AG04450 (cell line): ENCODE data around the gene C14orf119. TPM values are rescaled to one million over a fixed set of nuclear protein-coding genes. Genes with fewer than 3 reads are reported as not detected.

ENCODE experiments used
- CTCF ChIA-PET: fragments of 300-600, 350-600 bp; formaldehyde crosslinking; extraction: SDS; loops from one replicate; lab custom pipeline; 2022; ENCODE audit warnings: antibody characterized with exemption, inconsistent platforms; lab: Charles Lee
- POLR2A ChIA-PET: fragments of 350-600 bp; formaldehyde crosslinking; extraction: SDS; loops from one replicate; lab custom pipeline; 2021; ENCODE audit warnings: antibody characterized with exemption, inconsistent platforms; lab: Yijun Ruan, JAX
- DNase-seq: peaks from one replicate; pipeline ENCODE4 v3.0.0-alpha.2; 2011; ENCODE audit warnings: low read depth, low spot score
- H3K27ac ChIP-seq: one replicate; pipeline ENCODE4 v1.5.1; 2012; ENCODE audit warnings: low read depth, low read length, control low read depth
- H3K27me3 ChIP-seq: one replicate; pipeline ENCODE4 v1.6.0; 2012; ENCODE audit warnings: low read length; ENCODE audit not compliant: control insufficient read depth, insufficient read depth
- H3K4me3 ChIP-seq: 2 replicates; pipeline ENCODE4 v1.5.1; 2011; ENCODE audit warnings: mild to moderate bottlenecking, low read depth, low read length, control low read depth
- H3K9me3 ChIP-seq: 2 replicates; pipeline ENCODE4 v1.5.1; 2012; ENCODE audit warnings: low read length; ENCODE audit not compliant: control insufficient read depth, insufficient read depth
- CTCF ChIP-seq: IDR thresholded peaks from 2 replicates; pipeline ENCODE4 v1.5.1; 2011; ENCODE audit warnings: low read depth, low read length, control low read depth, inconsistent platforms
- polyA plus RNA-seq: library from polyadenylated mRNA; depleted of rRNA; stranded (reverse); fragments of >200 nt; gene quantifications from 2 replicates; pipeline ENCODE4 v1.2.3, GENCODE V29; 2011

C14orf119 gene
- polyA plus RNA-seq, 1 experiment = 128 TPM

DNA sequence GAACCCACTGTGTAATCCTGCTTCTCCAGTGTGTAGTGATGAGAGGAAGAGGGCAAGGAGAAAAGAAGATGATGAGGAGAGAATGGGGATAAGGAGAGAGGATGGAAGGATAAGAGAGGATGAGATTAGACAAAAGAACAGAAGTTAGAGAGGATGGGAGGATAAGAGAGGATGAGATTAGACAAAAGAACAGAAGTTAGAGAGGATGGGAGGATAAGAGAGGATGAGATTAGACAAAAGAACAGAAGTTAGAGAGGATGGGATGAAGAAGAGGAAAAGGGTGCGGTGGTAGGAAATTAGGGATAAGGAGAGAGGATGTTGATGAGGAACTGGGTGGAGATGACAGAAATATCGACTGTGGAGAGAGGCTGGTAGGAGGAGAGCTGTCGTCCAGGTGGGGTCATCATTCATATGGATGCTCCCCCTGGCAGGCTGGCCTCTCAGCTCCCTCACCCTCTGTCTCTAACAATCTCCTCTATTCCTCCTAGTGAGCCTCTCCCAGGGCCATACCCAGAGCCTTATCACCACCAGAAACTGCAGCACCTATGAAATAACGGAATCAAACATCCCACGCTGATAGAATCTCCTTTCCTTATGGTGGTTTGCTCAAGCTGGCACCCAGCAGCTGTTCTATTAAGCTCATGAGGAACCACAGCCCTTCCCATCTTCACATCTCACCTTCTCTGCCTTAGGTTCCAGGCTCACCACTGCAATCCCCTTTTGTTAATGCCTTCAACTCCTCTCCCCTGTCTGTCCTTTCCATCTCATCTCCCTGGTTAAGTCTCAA lies 15.5 kb downstream of the C14orf119 start:
- no peak overlapping the region for H3K4me3 ChIP-seq
- H3K27ac ChIP-seq = no peak overlapping the region
- POLR2A ChIA-PET = no interaction called here
- CTCF ChIA-PET = interaction anchor here (0.9 to 6.6 kb wide), 13 partner anchors 10 to 554 kb away, joined by 3 to 152 read pairs (median 17); partner anchors contain the start of genes ACIN1, C14orf119 and CDH24
- peaks cover 4% of the 10 kb centered on the region; the same call in 1 of the 2 replicates for H3K9me3 ChIP-seq
- no peak for TF ChIP-seq CTCF
- no peaks in the 10 kb centered on the region for H3K27me3 ChIP-seq
- DNase-seq = no peak

- Histone ChIP-seq H3K4me3 (no peak overlapping the region), H3K27me3 (no peaks in the 10 kb centered on the region), H3K27ac (no peak overlapping the region), H3K9me3 (peaks cover 8% of the 10 kb centered on the region; the same call in 1 of the 2 replicates)
- DNase-seq = no peak
- ChIA-PET CTCF (interaction anchor here (1.0 to 6.6 kb wide), 9 partner anchors 8 to 240 kb away, joined by 3 to 152 read pairs (median 15); partner anchors contain the start of gene CDH24), POLR2A (interaction anchor here (0.7 to 1.9 kb wide), 3 partner anchors 17 to 268 kb away, joined by 3 to 7 read pairs (median 3); partner anchors contain the start of genes ACIN1 and C14orf119)
- no peak for TF ChIP-seq CTCF
These were observed 17.3 kb downstream of the C14orf119 start for GRCh38 chr14:23112359-23113178.

DNA sequence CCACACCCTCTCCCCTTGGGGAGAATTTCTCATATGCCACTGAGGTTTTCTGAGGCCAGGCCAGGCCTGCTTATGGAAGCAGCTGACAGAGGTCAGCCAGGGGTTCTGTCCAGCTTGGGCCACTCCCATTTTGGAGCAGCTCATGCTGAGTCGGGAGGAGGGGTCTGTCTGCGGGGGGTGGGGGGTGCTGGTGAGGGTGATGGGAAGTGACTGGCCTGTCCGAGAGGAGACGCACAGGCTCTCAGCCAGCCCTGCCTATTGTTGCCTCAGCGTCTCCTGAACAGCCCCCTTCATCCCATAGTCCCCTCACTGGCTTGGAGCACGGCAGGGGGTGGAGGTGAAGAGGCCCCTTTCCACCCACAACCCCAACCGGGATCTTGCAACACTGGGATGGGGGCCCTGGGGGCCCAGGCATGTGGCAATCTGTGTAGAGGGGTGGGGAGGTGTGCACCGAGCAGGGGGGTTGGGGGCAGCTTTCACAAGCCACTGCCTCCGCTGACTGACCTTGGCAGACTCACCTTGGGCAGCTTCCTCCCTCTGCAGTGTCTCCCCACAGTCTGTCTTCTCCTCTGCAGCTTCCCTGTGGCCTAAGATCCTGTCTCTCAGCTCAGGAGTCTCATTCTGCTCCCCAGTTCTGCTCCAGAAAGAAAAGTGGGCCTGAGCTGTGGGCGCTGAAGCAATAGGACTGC lies 18.3 kb downstream of the C14orf119 start:
- H3K27me3 ChIP-seq = no peaks in the 10 kb centered on the region
- ChIA-PET CTCF (interaction anchor here (0.8 to 6.6 kb wide), 8 partner anchors 36 to 128 kb away, joined by 3 to 152 read pairs (median 10); partner anchors contain the start of gene CDH24), POLR2A (interaction anchor here (0.7 to 1.9 kb wide), 4 partner anchors 18 to 267 kb away, joined by 3 to 7 read pairs (median 3); partner anchors contain the start of genes ACIN1 and C14orf119)
- H3K4me3 ChIP-seq = no peak overlapping the region
- peaks cover 3% of the 10 kb centered on the region; the same call in 1 of the 2 replicates for H3K9me3 ChIP-seq
- no peak overlapping the region for H3K27ac ChIP-seq
- DNase-seq = no peak
- TF ChIP-seq CTCF = no peak

DNA sequence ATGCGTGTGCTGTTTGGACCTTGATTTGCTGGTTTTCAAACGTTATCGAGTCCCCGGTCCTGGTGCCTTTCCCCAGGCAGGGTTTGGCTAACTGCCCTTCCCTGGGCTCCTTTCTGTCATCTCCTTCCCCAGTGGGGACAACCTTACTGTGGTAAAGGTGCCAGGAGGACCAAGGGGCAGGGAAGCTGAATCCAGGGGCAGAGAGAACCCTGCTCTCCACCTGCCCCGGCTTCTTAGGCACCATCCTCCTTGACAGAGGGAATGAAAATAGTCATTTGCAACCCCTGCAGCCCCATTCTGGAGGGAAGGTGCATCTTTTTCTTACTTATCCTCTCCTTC lies 18.8 kb downstream of the C14orf119 start:
- no peak for DNase-seq
- CTCF ChIA-PET = interaction anchor here (0.8 to 6.6 kb wide), 3 partner anchors 46 to 119 kb away, joined by 3 to 152 read pairs (median 15); no protein-coding TSS in a partner anchor
- no peak overlapping the region for H3K27ac ChIP-seq

More for the DNA sequence above, 18.8 kb downstream of the C14orf119 start:
- no peaks in the 10 kb centered on the region for H3K27me3 ChIP-seq
- peaks cover 3% of the 10 kb centered on the region; the same call in 1 of the 2 replicates for H3K9me3 ChIP-seq
- TF ChIP-seq CTCF = no peak
- POLR2A ChIA-PET = interaction anchor here (0.8 to 1.9 kb wide), 2 partner anchors 19 to 52 kb away, joined by 3 to 7 read pairs; partner anchors contain the start of genes ACIN1 and C14orf119
- no peak overlapping the region for H3K4me3 ChIP-seq
